Gastroesophageal sphincter (tissue), 3 donors: ENCODE measurements around the gene CCDC88C.
"Not testable (repeated sequence)": the region's sequence is repeated elsewhere in the genome, so short reads cannot be mapped to it uniquely, and the experiment has no call there.

Experiments used
- POLR2A ChIP-seq, 2 donors: fragments of 450-650 bp; IDR thresholded peaks; one replicate each; pipeline ENCODE4 v1.6.1; 2017; ENCODE audit warnings: antibody characterized with exemption in 2 of 2, mild to moderate bottlenecking in 2 of 2, moderate library complexity in 1 of 2
- POLR2AphosphoS5 ChIP-seq: sonication (generic); formaldehyde crosslinking; IDR thresholded peaks from one replicate; pipeline ENCODE4 v1.6.1; 2017; ENCODE audit warnings: antibody characterized with exemption
- TF ChIP-seq, protein P1 (sequence below), 4 experiments: fragments of 200-600 bp in 2 of 4; fragments of 450-650 bp in 2 of 4; sonication (generic) in 1 of 4; IDR thresholded peaks; one replicate each; pipeline ENCODE4 v1.5.1; 2017 to 2019; ENCODE audit warnings: antibody characterized with exemption in 4 of 4, mild to moderate bottlenecking in 2 of 4, moderate library complexity in 2 of 4

GRCh38 chr14:91425531-91425944, 7.9 kb upstream of the CCDC88C start:
- not testable (repeated sequence) for TF ChIP-seq POLR2A (IDR thresholded peaks at IDR 0.05); POLR2AphosphoS5
- TF ChIP-seq, protein P1, sequence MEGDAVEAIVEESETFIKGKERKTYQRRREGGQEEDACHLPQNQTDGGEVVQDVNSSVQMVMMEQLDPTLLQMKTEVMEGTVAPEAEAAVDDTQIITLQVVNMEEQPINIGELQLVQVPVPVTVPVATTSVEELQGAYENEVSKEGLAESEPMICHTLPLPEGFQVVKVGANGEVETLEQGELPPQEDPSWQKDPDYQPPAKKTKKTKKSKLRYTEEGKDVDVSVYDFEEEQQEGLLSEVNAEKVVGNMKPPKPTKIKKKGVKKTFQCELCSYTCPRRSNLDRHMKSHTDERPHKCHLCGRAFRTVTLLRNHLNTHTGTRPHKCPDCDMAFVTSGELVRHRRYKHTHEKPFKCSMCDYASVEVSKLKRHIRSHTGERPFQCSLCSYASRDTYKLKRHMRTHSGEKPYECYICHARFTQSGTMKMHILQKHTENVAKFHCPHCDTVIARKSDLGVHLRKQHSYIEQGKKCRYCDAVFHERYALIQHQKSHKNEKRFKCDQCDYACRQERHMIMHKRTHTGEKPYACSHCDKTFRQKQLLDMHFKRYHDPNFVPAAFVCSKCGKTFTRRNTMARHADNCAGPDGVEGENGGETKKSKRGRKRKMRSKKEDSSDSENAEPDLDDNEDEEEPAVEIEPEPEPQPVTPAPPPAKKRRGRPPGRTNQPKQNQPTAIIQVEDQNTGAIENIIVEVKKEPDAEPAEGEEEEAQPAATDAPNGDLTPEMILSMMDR (IDR thresholded peaks at IDR 0.05), result not testable (repeated sequence)
